DOHH2 (cell line): Measurements from ENCODE around the gene CCND3.

Experiments
- H3F3A ChIP-seq: fragments of 200-600 bp; sonication (generic), shearing (Covaris generic); 2 replicates; pipeline ENCODE4 v1.6.0; 2016; ENCODE audit warnings: antibody characterized with exemption, mild to moderate bottlenecking; ENCODE audit not compliant: control insufficient read depth, insufficient read depth
- H3K27ac ChIP-seq: fragments of 200-600 bp; sonication (generic); 2 replicates; pipeline ENCODE4 v1.5.1; 2014; ENCODE audit warnings: low read depth, mild to moderate bottlenecking, low read length, moderate library complexity
- H3K27me3 ChIP-seq: fragments of 200-600 bp; sonication (generic); 2 replicates; pipeline ENCODE4 v1.6.1; 2014; ENCODE audit warnings: mild to moderate bottlenecking, low read length, mixed read lengths; ENCODE audit not compliant: control insufficient read depth
- H3K36me3 ChIP-seq: fragments of 200-600 bp; sonication (generic); 2 replicates; pipeline ENCODE4 v1.6.1; 2014; ENCODE audit warnings: mild to moderate bottlenecking, low read length, moderate library complexity, mixed read lengths; ENCODE audit not compliant: control insufficient read depth
- H3K4me1 ChIP-seq: fragments of 200-600 bp; sonication (generic); 2 replicates; pipeline ENCODE4 v1.6.1; 2014; ENCODE audit warnings: mild to moderate bottlenecking, low read length, mixed read lengths; ENCODE audit not compliant: control insufficient read depth
- H3K4me2 ChIP-seq: fragments of 200-600 bp; sonication (generic); 2 replicates; pipeline ENCODE4 v1.6.0; 2014; ENCODE audit warnings: mild to moderate bottlenecking, low read length, moderate library complexity
- H3K4me3 ChIP-seq: fragments of 200-600 bp; sonication (generic); 2 replicates; pipeline ENCODE4 v1.5.1; 2014; ENCODE audit warnings: mild to moderate bottlenecking, low read length, mixed read lengths
- H3K79me2 ChIP-seq: fragments of 200-600 bp; sonication (generic); 2 replicates; pipeline ENCODE4 v1.6.1; 2014; ENCODE audit warnings: mild to moderate bottlenecking, low read length, mixed read lengths; ENCODE audit not compliant: control insufficient read depth
- H3K9me2 ChIP-seq: fragments of 200-600 bp; sonication (generic); replicated peaks from 2 replicates; pipeline ENCODE4 v1.6.1; 2014; ENCODE audit warnings: mild to moderate bottlenecking, low read length, mixed read lengths; ENCODE audit not compliant: control insufficient read depth
- H3K9me3 ChIP-seq: fragments of 200-600 bp; sonication (generic); 2 replicates; pipeline ENCODE4 v1.6.1; 2014; ENCODE audit warnings: antibody characterized with exemption, low read length, mixed read lengths; ENCODE audit not compliant: control insufficient read depth, insufficient read depth
- H4K20me1 ChIP-seq: fragments of 200-600 bp; sonication (generic); 2 replicates; pipeline ENCODE4 v1.6.0; 2014; ENCODE audit warnings: low read depth, mild to moderate bottlenecking, antibody characterized with exemption, low read length, moderate library complexity; ENCODE audit not compliant: control insufficient read depth, insufficient read depth
- EZH2phosphoT487 ChIP-seq: fragments of 200-600 bp; sonication (generic); IDR thresholded peaks from 2 replicates; pipeline ENCODE4 v1.6.1; 2017; ENCODE audit warnings: borderline replicate concordance, mild to moderate bottlenecking, antibody characterized with exemption, low read length, moderate library complexity, mixed read lengths
- TF ChIP-seq, protein P1 (sequence below): fragments of 200-600 bp; sonication (generic); IDR thresholded peaks from one replicate; pipeline ENCODE4 v1.5.1; 2014; ENCODE audit warnings: antibody characterized with exemption, mild to moderate bottlenecking, low read depth, low read length; ENCODE audit not compliant: poor library complexity, severe bottlenecking

CCND3 gene

DNA sequence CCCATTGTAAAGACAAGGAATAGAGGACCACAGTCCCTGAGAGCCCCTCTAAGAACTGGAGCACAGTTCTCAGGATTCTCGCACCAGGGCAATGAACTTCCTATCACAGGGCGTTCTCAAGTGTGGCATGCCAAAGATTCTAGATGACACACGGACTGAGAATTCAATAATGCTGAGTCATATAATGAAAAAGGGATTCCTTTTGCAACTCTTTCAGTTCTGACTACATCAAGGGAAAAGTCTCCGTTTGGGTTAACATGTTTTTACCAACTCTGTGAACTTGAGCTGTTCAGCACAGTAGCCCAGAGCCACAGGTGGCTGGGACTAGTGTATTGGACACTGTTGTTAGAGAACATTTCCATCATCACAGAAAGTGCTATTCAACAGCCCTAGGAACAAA lies 24.1 kb downstream of the CCND3 start:
- Histone ChIP-seq H3K79me2 (peaks cover 75% of the 10 kb centered on the region), H3K27ac (no peak overlapping the region), H3K4me3 (no peak overlapping the region)

DNA sequence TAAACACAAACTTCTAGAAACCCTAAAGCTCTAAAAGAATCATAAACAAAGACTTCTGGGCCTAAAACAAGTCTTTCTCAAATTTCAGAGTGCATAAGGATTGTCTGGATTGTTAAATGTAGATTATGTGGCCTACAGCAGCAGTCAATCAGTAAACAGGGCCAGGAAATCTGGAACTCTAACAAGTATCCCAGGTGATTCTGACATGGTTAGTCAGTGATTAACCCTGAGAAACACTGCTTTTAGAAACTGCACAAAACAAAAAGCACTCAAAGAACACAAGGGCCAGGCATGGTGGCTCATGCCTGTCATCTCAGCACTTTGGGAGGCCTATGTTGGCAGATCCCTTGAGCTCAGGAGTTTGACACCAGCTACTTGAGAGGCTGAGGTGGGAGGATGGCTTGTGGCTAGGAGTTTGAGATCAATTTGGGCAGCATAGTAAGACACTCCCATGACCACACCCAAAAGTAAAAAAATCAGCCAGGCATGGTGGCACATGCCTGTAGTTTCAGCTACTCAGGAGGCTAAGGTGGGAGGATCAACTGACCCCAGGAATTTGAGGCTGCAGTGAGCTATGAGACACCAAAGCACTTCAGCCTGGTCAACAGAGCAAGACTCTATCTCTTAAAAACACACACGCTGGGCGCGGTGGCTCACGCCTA lies 26.6 kb downstream of the CCND3 start:
- no peak overlapping the region for H3K4me3 ChIP-seq
- peaks cover 11% of the 10 kb centered on the region for H3K4me1 ChIP-seq
- H3F3A ChIP-seq, result no peaks in the 10 kb centered on the region
- no peaks in the 10 kb centered on the region for H4K20me1 ChIP-seq
- H3K9me2 ChIP-seq, result no peaks in the 10 kb centered on the region
- no peak overlapping the region for H3K4me2 ChIP-seq
- TF ChIP-seq EZH2phosphoT487, result no peak
- TF ChIP-seq, protein P1, sequence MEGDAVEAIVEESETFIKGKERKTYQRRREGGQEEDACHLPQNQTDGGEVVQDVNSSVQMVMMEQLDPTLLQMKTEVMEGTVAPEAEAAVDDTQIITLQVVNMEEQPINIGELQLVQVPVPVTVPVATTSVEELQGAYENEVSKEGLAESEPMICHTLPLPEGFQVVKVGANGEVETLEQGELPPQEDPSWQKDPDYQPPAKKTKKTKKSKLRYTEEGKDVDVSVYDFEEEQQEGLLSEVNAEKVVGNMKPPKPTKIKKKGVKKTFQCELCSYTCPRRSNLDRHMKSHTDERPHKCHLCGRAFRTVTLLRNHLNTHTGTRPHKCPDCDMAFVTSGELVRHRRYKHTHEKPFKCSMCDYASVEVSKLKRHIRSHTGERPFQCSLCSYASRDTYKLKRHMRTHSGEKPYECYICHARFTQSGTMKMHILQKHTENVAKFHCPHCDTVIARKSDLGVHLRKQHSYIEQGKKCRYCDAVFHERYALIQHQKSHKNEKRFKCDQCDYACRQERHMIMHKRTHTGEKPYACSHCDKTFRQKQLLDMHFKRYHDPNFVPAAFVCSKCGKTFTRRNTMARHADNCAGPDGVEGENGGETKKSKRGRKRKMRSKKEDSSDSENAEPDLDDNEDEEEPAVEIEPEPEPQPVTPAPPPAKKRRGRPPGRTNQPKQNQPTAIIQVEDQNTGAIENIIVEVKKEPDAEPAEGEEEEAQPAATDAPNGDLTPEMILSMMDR, result no peak
- H3K36me3 ChIP-seq, result peaks cover 52% of the 10 kb centered on the region
- H3K79me2 ChIP-seq, result peaks cover 52% of the 10 kb centered on the region
- H3K27ac ChIP-seq, result no peak overlapping the region
- H3K9me3 ChIP-seq, result no peaks in the 10 kb centered on the region
- no peaks in the 10 kb centered on the region for H3K27me3 ChIP-seq

More for the DNA sequence above, 24.1 kb downstream of the CCND3 start:
- Histone ChIP-seq H3K9me3 (no peaks in the 10 kb centered on the region), H3K27me3 (no peaks in the 10 kb centered on the region), H3K4me2 (no peak overlapping the region), H3K4me1 (peaks cover 16% of the 10 kb centered on the region), H3K9me2 (no peaks in the 10 kb centered on the region), H3F3A (no peaks in the 10 kb centered on the region), H4K20me1 (peaks cover 2% of the 10 kb centered on the region; the same call in 1 of the 2 replicates), H3K36me3 (peaks cover 53% of the 10 kb centered on the region)
- no peak for TF ChIP-seq EZH2phosphoT487
- TF ChIP-seq, protein P1, result no peak

DNA sequence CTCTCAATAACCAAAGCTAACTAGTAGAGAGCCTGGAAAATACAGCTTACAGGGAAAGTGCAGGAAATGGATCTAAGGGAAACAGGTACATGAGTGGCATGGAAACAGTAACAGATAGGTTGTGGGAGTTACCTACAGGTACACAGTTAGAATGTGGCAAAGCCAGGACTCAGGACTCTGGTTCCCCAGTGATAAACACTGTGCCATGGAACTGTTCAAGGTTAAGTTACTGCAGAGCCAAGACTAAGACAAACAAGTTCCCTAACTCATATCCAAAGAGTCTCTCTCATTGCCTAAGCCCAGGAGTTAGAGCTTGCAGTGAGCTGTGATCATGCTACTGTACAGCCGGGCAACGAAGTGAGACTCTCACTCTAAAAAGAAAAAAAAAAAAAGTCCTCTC lies 27.3 kb downstream of the CCND3 start:
- no peak for TF ChIP-seq EZH2phosphoT487
- TF ChIP-seq, protein P1, result no peak
- Histone ChIP-seq H3K9me2 (no peaks in the 10 kb centered on the region), H3K79me2 (peaks cover 47% of the 10 kb centered on the region), H3K27me3 (no peaks in the 10 kb centered on the region), H3F3A (no peaks in the 10 kb centered on the region), H3K36me3 (peaks cover 56% of the 10 kb centered on the region), H3K27ac (no peak overlapping the region), H3K4me3 (no peak overlapping the region), H3K4me1 (peaks cover 4% of the 10 kb centered on the region), H4K20me1 (no peaks in the 10 kb centered on the region), H3K4me2 (no peak overlapping the region), H3K9me3 (no peaks in the 10 kb centered on the region)
